NCI-H1436 (cell line): Measurements from ENCODE around the gene TMPRSS9.
A peak's percentile ranks its signal among the peaks of the same experiment; 100 is the strongest.

Experiments used
- DNase-seq: peaks from one replicate; lab custom pipeline; 2025; lab: John Stamatoyannopoulos, UW

The TMPRSS9 gene

GRCh38 chr19:2362046-2362969, 2.2 kb downstream of the TMPRSS9 start:
- DNase-seq: no peak

- DNase-seq: no peak
These were observed 2.9 kb downstream of the TMPRSS9 start for GRCh38 chr19:2362970-2363300.

- DNase-seq: no peak
These were observed 3.4 kb downstream of the TMPRSS9 start for GRCh38 chr19:2363419-2363818.

GRCh38 chr19:2365201-2365970, 5.3 kb downstream of the TMPRSS9 start:
- DNase-seq: no peak

DNA sequence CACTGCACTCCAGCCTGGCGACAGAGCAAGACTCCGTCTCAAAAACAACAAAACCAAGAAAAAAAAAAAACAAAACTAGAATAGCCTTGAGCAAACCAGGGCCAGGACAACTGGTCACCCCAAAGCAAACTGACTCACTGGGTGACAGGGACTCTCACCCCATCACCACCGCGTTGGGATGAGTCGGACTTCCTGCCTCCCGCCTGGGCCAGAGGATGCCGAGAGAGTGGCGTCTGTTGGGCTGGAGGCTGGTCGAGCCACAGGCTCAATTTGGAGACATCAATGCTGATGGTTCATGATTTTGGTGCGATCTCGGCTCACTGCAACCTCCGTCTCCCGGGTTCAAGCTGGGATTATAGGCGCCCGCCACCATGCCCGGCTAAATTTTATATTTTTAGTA, 11.6 kb downstream of the TMPRSS9 start:
- DNase-seq: no peak

- no peak for DNase-seq
These were observed 12.1 kb downstream of the TMPRSS9 start for GRCh38 chr19:2372076-2372612.

GRCh38 chr19:2374808-2375207, 14.7 kb downstream of the TMPRSS9 start:
- DNase-seq: no peak

GRCh38 chr19:2375353-2376121, 15.5 kb downstream of the TMPRSS9 start:
- DNase-seq: no peak

- DNase-seq: no peak
These were observed 16.9 kb downstream of the TMPRSS9 start for GRCh38 chr19:2376784-2377519.

GRCh38 chr19:2380567-2380966, 20.5 kb downstream of the TMPRSS9 start:
- no peak for DNase-seq

DNA sequence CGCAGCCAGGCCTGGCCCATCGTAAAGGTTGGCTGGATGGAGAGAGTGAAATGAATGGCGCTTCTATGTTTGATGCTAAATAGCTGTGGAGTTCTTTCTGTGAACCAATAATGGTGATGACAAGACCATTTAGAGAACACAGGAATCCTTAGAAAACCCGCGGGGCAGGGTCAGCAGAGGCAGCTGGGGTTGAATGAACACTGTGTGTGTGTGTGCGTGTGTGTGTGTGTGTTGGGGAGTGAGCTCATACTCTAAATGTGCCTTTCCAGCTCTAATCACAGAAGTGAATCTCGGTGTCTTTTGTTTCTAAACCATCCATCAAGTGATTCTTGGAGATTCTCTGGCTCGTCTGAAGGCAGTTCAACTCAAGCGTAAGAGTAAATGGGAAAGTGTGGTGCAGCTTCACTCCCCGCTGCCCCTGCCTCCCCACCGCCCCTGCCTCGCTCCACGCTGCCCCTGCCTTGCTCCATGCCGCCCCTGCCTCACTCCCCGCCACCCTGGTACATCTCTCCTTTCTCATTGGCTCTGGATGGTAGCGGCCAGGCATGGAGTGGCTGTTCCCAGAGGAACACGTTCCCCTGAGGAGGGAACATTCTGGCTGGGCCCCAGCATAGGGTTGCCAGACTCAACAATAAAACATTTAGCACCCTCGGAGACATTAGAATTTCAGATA, 21.2 kb downstream of the TMPRSS9 start:
- DNase-seq: no peak

DNA sequence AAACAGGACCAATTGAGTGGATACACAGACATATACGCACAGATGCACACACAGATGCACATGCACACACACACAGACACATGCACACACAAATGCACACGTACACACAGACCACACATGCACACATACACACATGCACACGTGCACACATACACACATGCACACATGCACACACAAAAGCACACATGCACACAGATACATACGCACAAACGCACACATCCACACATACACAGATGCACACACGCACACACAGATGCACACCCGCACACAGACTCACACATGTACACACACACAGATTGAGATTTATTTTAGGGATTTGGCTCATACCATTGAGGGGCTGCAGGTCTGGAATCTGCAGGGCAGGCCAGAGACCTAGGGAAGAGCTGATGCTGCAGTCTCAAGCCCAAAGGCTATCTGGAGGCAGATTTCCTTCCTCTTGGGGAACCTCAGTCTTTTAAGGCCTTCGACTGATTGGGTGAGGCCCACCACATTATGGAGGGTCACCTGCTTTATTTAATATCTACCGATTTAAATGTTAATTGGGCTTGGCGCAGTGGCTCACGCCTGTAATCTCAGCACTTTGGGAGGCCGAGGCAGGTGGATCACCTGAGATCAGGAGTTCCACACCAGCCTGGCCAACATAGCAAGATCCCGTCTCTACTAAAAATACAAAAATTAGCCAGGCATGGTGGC, 22.6 kb downstream of the TMPRSS9 start:
- DNase-seq: no peak

GRCh38 chr19:2385053-2385721, 25.1 kb downstream of the TMPRSS9 start:
- DNase-seq: peak; percentile 43

DNA sequence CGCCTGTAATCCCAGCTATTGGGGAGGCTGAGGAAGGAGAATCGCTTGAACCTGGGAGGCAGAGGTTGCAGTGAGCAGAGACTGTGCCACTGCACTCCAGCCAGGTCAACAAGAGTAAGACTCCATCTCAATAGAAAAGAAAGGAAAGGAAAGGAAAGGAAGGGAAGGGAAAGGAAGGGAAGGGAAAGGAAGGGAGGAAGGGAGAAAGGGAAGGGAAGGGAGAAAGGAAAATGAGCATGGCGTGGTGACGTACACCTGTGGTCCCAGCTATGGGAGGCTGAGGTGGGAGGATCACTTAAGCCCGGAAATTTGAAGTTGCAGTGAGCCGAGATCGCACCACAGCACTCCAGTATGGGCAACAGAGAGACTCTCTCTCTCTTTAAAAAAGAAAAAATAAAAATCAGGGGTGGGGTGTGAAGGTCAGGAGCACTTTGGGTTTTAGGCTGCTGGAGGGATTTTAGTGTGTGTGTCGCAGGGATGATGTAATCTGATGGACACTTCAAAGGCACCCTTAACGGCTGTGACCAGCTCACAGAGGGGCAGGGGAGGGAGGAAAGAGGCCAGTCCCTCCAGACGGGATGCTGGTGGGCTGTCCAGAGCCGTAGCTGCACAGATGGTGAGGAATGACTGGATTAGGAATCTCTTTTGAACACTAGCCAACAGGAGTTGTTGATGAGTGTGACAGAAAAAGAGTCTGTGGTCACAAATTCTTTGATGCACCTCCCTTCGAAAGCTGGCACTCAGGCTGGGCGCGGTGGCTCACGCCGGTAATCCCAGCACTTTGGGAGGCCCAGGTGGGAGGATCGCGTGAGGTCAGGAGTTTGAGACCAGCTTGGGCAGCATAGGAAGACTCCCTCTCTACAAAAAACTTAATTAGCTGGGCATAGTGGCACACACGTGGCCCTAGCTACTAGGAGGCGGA, 27.6 kb downstream of the TMPRSS9 start:
- no peak for DNase-seq

GRCh38 chr19:2389594-2389993, 29.5 kb downstream of the TMPRSS9 start:
- no peak for DNase-seq

DNA sequence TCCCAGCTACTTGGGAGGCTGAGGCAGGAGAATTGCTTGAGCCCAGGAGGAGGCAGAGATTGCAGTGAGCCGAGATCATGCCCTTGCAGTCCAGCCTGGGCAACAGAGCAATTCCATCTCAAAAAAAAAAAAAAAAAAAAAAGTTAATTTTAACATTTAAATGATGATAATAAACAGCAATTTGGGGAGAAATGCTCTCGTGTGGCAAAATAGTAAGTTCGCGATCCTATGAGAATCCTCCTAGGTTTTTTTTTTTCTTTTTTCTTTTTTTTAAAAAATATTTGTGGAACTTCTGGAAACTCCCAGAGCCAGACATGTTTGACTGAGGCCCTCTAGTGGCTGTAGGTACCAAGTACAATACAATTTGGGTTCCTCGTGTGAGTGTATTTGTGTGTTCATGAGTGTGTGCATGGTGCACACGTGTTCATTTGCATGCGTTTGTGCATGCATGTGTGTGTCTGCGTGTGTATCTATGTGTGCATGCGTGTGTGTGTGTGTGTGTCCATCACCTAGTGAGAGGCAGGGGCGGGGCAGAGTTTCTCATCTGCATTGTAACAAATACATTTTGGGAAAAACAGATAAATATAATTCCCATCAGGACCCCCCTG, 31.2 kb downstream of the TMPRSS9 start:
- DNase-seq: peak; percentile 33

DNA sequence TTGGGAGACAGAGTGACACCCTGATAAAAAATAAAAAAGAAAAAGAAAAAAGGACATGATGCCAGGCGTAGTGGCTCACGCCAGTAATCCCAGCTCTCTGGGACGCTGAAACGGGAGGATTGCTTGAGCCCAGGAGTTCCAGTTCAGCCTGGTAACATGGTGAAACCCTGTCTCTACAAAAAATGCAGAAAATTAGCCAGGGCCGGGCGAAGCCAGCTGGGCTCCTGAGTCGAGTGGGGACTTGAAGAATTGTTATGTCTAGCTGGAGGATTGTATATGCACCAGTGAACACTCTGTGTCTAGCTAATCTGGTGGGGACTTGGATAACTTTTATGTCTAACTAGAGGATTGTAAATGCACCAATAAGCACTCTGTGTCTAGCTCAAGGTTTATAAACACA, 32.3 kb downstream of the TMPRSS9 start:
- DNase-seq: no peak

- peak; percentile 22 for DNase-seq
These were observed 32.8 kb downstream of the TMPRSS9 start for GRCh38 chr19:2392899-2393298.
